ENCODE data around the gene DCUN1D3.
A peak's percentile ranks its signal among the peaks of the same experiment; 100 is the strongest.
"Not testable (repeated sequence)": the region's sequence is repeated elsewhere in the genome, so short reads cannot be mapped to it uniquely, and the experiment has no call there.

The DCUN1D3 gene

GRCh38 chr16:20900299-20901067 is at the start of gene DCUN1D3, which contains the start of gene LYRM1:
DCUN1D3 (minus strand) TSS chr16:20900358; CDS start chr16:20862538, 37,820 bp downstream.
LYRM1 (plus strand) TSS chr16:20900771; CDS start chr16:20915556, 14,785 bp downstream.
- Histone ChIP-seq H3K9ac (peak within 1 kb of the TSS; percentile 90 to 99 (median 97)), H3K4me2 (peak within 1 kb of the TSS; percentile 88 to 97 (median 93)), H3K27me3 (no peaks in the 10 kb centered on the region), H3K9me3 (replicated peaks in 1 of 11) (no peaks in the 10 kb centered on the region), H3K36me3 (peaks cover 17 to 32% (median 23%) of the 10 kb centered on the region in 11 experiments; a peak in 21 of 22 replicates), H3K4me1 (peaks cover 58 to 78% (median 66%) of the 10 kb centered on the region in 10 experiments), H4K20me1 (peaks cover 0 to 38% (median 16%) of the 10 kb centered on the region in 11 experiments; a peak in 12 of 22 replicates), H3K27ac (peak within 1 kb of the TSS; percentile 91 to 100 (median 98)), H3K4me3 (peak within 1 kb of the TSS; percentile 82 to 95 (median 87))
- peak in 9 of 11 experiments; percentile 55 to 93 (median 74); a peak in 13 of 22 replicates for TF ChIP-seq Cebpa-rat (IDR thresholded peaks at IDR 0.05)

- Histone ChIP-seq H3K4me1 (no peaks in the 10 kb centered on the region), H3K9me3 (replicated peaks in 1 of 11) (no peaks in the 10 kb centered on the region), H3K27ac (no peak overlapping the region), H3K4me3 (no peak overlapping the region), H3K4me2 (no peak overlapping the region), H3K9ac (no peak overlapping the region), H3K27me3 (no peaks in the 10 kb centered on the region), H4K20me1 (no peaks in the 10 kb centered on the region), H3K36me3 (no peaks in the 10 kb centered on the region)
- no peak for TF ChIP-seq Cebpa-rat (IDR thresholded peaks at IDR 0.05)
These were observed 49.5 kb upstream of the DCUN1D3 start for GRCh38 chr16:20949660-20950059.

GRCh38 chr16:20948444-20948843 is 48.3 kb upstream of the DCUN1D3 start:
- Histone ChIP-seq H4K20me1 (no peaks in the 10 kb centered on the region), H3K27ac (no peak overlapping the region), H3K4me1 (0 out of 20 replicates have a peak, but pooled peaks cover 0 to 7% (median 0%) of the 10 kb centered on the region in 10 experiments), H3K27me3 (no peaks in the 10 kb centered on the region), H3K9me3 (replicated peaks in 1 of 11) (no peaks in the 10 kb centered on the region), H3K4me2 (no peak overlapping the region), H3K9ac (no peak overlapping the region), H3K36me3 (no peaks in the 10 kb centered on the region), H3K4me3 (no peak overlapping the region)
- no peak for TF ChIP-seq Cebpa-rat (IDR thresholded peaks at IDR 0.05)

- TF ChIP-seq Cebpa-rat (IDR thresholded peaks at IDR 0.05): no peak
- H3K9ac ChIP-seq: no peak overlapping the region
- no peak overlapping the region for H3K4me2 ChIP-seq
- H3K36me3 ChIP-seq: no peaks in the 10 kb centered on the region
- no peaks in the 10 kb centered on the region for H4K20me1 ChIP-seq
- peaks cover 0 to 25% (median 7%) of the 10 kb centered on the region in 10 experiments; a peak in 10 of 20 replicates for H3K4me1 ChIP-seq
- H3K27me3 ChIP-seq: no peaks in the 10 kb centered on the region
- no peak overlapping the region for H3K27ac ChIP-seq
- H3K9me3 ChIP-seq (replicated peaks in 1 of 11): no peaks in the 10 kb centered on the region
- no peak overlapping the region for H3K4me3 ChIP-seq
These were observed 46.0 kb upstream of the DCUN1D3 start for GRCh38 chr16:20946015-20946629.

GRCh38 chr16:20945575-20945875 is 45.4 kb upstream of the DCUN1D3 start:
- not testable (repeated sequence) for H3K4me2 ChIP-seq; H4K20me1 ChIP-seq; H3K36me3 ChIP-seq; H3K9ac ChIP-seq; H3K27me3 ChIP-seq; H3K4me3 ChIP-seq; H3K9me3 ChIP-seq (replicated peaks in 1 of 11)
- 0 out of 22 replicates have a peak overlapping the region, but pooled peaks of 1 of the 11 experiments have one; percentile 3 for H3K27ac ChIP-seq
- peaks cover 0 to 31% (median 11%) of the 10 kb centered on the region in 10 experiments; a peak in 10 of 20 replicates for H3K4me1 ChIP-seq

- Histone ChIP-seq H3K4me3 (no peak overlapping the region), H3K27me3 (no peaks in the 10 kb centered on the region), H3K9me3 (replicated peaks in 1 of 11) (no peaks in the 10 kb centered on the region), H3K9ac (no peak overlapping the region), H3K4me1 (peaks cover 0 to 35% (median 11%) of the 10 kb centered on the region in 10 experiments; a peak in 10 of 20 replicates), H3K36me3 (no peaks in the 10 kb centered on the region), H3K4me2 (no peak overlapping the region), H4K20me1 (no peaks in the 10 kb centered on the region), H3K27ac (peak overlapping the region in 1 of 11 experiments; percentile 15; a peak in 2 of 22 replicates)
- no peak for TF ChIP-seq Cebpa-rat (IDR thresholded peaks at IDR 0.05)
These were observed 44.9 kb upstream of the DCUN1D3 start for GRCh38 chr16:20944861-20945574.

GRCh38 chr16:20942256-20942655 is 42.1 kb upstream of the DCUN1D3 start:
- Histone ChIP-seq H3K9ac (no peak overlapping the region), H3K4me2 (peak overlapping the region in 4 of 11 experiments; percentile 54 to 81 (median 58); a peak in 7 of 22 replicates), H3K4me3 (no peak overlapping the region), H3K27me3 (no peaks in the 10 kb centered on the region), H3K27ac (peak overlapping the region in 1 of 11 experiments; percentile 20; a peak in 1 of 22 replicates), H3K36me3 (no peaks in the 10 kb centered on the region), H3K9me3 (replicated peaks in 1 of 11) (no peaks in the 10 kb centered on the region), H3K4me1 (peaks cover 0 to 60% (median 15%) of the 10 kb centered on the region in 10 experiments; a peak in 10 of 20 replicates), H4K20me1 (no peaks in the 10 kb centered on the region)
- no peak for TF ChIP-seq Cebpa-rat (IDR thresholded peaks at IDR 0.05)

GRCh38 chr16:20941636-20941926 is 41.4 kb upstream of the DCUN1D3 start:
- Histone ChIP-seq H3K9me3 (replicated peaks in 1 of 11) (no peaks in the 10 kb centered on the region), H4K20me1 (no peaks in the 10 kb centered on the region), H3K4me2 (peak overlapping the region in 5 of 11 experiments; percentile 54 to 81 (median 60); a peak in 10 of 22 replicates), H3K4me1 (peaks cover 0 to 60% (median 15%) of the 10 kb centered on the region in 10 experiments; a peak in 10 of 20 replicates), H3K4me3 (no peak overlapping the region), H3K9ac (no peak overlapping the region), H3K27ac (peak overlapping the region in 2 of 11 experiments; percentile 4 to 33; a peak in 2 of 22 replicates), H3K36me3 (no peaks in the 10 kb centered on the region), H3K27me3 (no peaks in the 10 kb centered on the region)
- no peak for TF ChIP-seq Cebpa-rat (IDR thresholded peaks at IDR 0.05)

Data from BLaER1 treated with 17β-estradiol and CSF1 and Interleukin-3, amounts not matched to agents 10 nM and 100 nM (cell line).